Keratinocyte (primary cell): ENCODE measurements around the gene ANKRD23. TPM values are rescaled to one million over a fixed set of nuclear protein-coding genes. Genes with fewer than 3 reads are reported as not detected.

ENCODE experiments used
- DNase-seq: peaks from one replicate; pipeline ENCODE4 v3.0.0-alpha.2; 2011; ENCODE audit warnings: low read depth, missing footprints, low spot score
- FAIRE-seq: peaks from 2 replicates; lab custom pipeline; 2011; peaks lifted over from hg19 to GRCh38; lab: Jason Lieb, UNC
- H2AFZ ChIP-seq: 2 replicates; pipeline ENCODE4 v1.6.0; 2012; ENCODE audit warnings: low read length, control low read depth, inconsistent platforms; ENCODE audit not compliant: control insufficient read depth
- H3K27ac ChIP-seq: 2 replicates; pipeline ENCODE4 v1.5.1; 2011; ENCODE audit warnings: low read length; ENCODE audit not compliant: control insufficient read depth, insufficient read depth
- H3K27me3 ChIP-seq: 3 replicates; pipeline ENCODE4 v1.6.0; 2011; ENCODE audit warnings: low read length; ENCODE audit not compliant: control insufficient read depth, insufficient read depth; ENCODE audit errors: extremely low read depth
- H3K36me3 ChIP-seq, 2 experiments: 2 replicates in 1 of 2; 3 replicates in 1 of 2; pipeline ENCODE4 v1.5.1; 2011; ENCODE audit warnings: low read length in 2 of 2, mild to moderate bottlenecking in 1 of 2; ENCODE audit not compliant: control insufficient read depth in 2 of 2, insufficient read depth in 2 of 2; ENCODE audit errors: extremely low read depth in 1 of 2
- H3K4me1 ChIP-seq: 3 replicates; pipeline ENCODE4 v1.5.1; 2011; ENCODE audit warnings: low read length; ENCODE audit not compliant: control insufficient read depth, insufficient read depth; ENCODE audit errors: extremely low read depth
- H3K4me2 ChIP-seq: 3 replicates; pipeline ENCODE4 v1.6.0; 2011; ENCODE audit warnings: low read depth, low read length; ENCODE audit not compliant: control insufficient read depth, insufficient read depth; ENCODE audit errors: extremely low read depth
- H3K4me3 ChIP-seq, 3 experiments: fragments of 200-600 bp in 1 of 3; sonication (generic) in 1 of 3; 2 replicates in 2 of 3; 3 replicates in 1 of 3; pipeline ENCODE4 v1.5.1; 2011 to 2016; ENCODE audit warnings: low read length in 3 of 3, mild to moderate bottlenecking in 3 of 3, control low read depth in 2 of 3, inconsistent platforms in 1 of 3, low read depth in 1 of 3, mixed read lengths in 1 of 3, mixed run types in 1 of 3, moderate library complexity in 1 of 3; ENCODE audit not compliant: control insufficient read depth in 2 of 3, insufficient read depth in 2 of 3; ENCODE audit errors: extremely low read depth in 1 of 3
- H3K79me2 ChIP-seq: 2 replicates; pipeline ENCODE4 v1.6.0; 2012; ENCODE audit warnings: low read length; ENCODE audit not compliant: control insufficient read depth, insufficient read depth
- H3K9ac ChIP-seq: 3 replicates; pipeline ENCODE4 v1.6.0; 2011; ENCODE audit warnings: low read length; ENCODE audit not compliant: control insufficient read depth, insufficient read depth; ENCODE audit errors: extremely low read depth
- H3K9me1 ChIP-seq: 3 replicates; pipeline ENCODE4 v1.6.0; 2011; ENCODE audit warnings: low read length; ENCODE audit not compliant: control insufficient read depth, insufficient read depth; ENCODE audit errors: extremely low read depth
- H3K9me3 ChIP-seq: 2 replicates; pipeline ENCODE4 v1.5.1; 2012; ENCODE audit warnings: low read depth, low read length; ENCODE audit not compliant: control insufficient read depth
- H4K20me1 ChIP-seq: 3 replicates; pipeline ENCODE4 v1.6.0; 2011; ENCODE audit warnings: low read length; ENCODE audit not compliant: control insufficient read depth, insufficient read depth; ENCODE audit errors: extremely low read depth
- EZH2 ChIP-seq: IDR thresholded peaks from one replicate; pipeline ENCODE4 v1.6.1; 2012; ENCODE audit warnings: inconsistent platforms, mild to moderate bottlenecking, low read length, moderate library complexity
- dilution Hi-C: fragments of 300-500 bp; cut with MboI; formaldehyde crosslinking; loops from one replicate; pipeline ENCODE4 v1.7.0; 2020; ENCODE audit warnings: low sequenced_read_pairs; ENCODE audit not compliant: extremely low pct_ligation_motif_present
- polyA plus RNA-seq, 5 experiments: library from polyadenylated mRNA; depleted of rRNA in 3 of 5; stranded (reverse) in 3 of 5; stranded (forward) in 1 of 5; unstranded in 1 of 5; fragments of >200 nt; gene quantifications; 1 replicate in 1 of 5; 2 replicates in 3 of 5; 3 replicates in 1 of 5; pipeline versions ENCODE4 v1.2.1 to v1.2.3, GENCODE V29; 2011 to 2012; ENCODE audit warnings: missing spikeins in 2 of 5, low read depth in 1 of 5, low replicate concordance in 1 of 5
- TF ChIP-seq, protein P1 (sequence below), 3 experiments: IDR thresholded peaks in 1 of 3; conservative IDR thresholded peaks in 1 of 3; optimal IDR thresholded peaks in 1 of 3; 2 replicates in 2 of 3; 3 replicates in 1 of 3; pipeline versions ENCODE3 to v1.5.1; 2011; ENCODE audit warnings: low read length in 3 of 3, mild to moderate bottlenecking in 3 of 3, moderate library complexity in 2 of 3, control low read depth in 1 of 3, inconsistent platforms in 1 of 3; ENCODE audit not compliant: insufficient read depth in 2 of 3; ENCODE audit errors: extremely low read depth in 1 of 3

ANKRD23 gene
- polyA plus RNA-seq, 1 donor (not counting 4 experiments of a cell fraction or from before 2014, with no cell fraction given): 1.4 TPM

- H2AFZ ChIP-seq: no peak overlapping the region
- no peaks in the 10 kb centered on the region for H3K27me3 ChIP-seq
- no peak overlapping the region for H3K9ac ChIP-seq
- no peaks in the 10 kb centered on the region for H3K9me1 ChIP-seq
- H3K4me1 ChIP-seq: peaks cover 17% of the 10 kb centered on the region
- H3K4me3 ChIP-seq: no peak overlapping the region
- TF ChIP-seq, protein P1, sequence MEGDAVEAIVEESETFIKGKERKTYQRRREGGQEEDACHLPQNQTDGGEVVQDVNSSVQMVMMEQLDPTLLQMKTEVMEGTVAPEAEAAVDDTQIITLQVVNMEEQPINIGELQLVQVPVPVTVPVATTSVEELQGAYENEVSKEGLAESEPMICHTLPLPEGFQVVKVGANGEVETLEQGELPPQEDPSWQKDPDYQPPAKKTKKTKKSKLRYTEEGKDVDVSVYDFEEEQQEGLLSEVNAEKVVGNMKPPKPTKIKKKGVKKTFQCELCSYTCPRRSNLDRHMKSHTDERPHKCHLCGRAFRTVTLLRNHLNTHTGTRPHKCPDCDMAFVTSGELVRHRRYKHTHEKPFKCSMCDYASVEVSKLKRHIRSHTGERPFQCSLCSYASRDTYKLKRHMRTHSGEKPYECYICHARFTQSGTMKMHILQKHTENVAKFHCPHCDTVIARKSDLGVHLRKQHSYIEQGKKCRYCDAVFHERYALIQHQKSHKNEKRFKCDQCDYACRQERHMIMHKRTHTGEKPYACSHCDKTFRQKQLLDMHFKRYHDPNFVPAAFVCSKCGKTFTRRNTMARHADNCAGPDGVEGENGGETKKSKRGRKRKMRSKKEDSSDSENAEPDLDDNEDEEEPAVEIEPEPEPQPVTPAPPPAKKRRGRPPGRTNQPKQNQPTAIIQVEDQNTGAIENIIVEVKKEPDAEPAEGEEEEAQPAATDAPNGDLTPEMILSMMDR (optimal IDR thresholded peaks at IDR 0.05 in 1 of 3, IDR thresholded peaks at IDR 0.05 in 1 of 3, conservative IDR thresholded peaks at IDR 0.05 in 1 of 3; ENCODE audit: extremely low read depth in 1 of 3, insufficient read depth in 2 of 3, low read length in 3 of 3): no peak
- no peak for TF ChIP-seq EZH2
- dilution Hi-C loops: no loop called here
- FAIRE-seq: no peak
- peaks cover 8% of the 10 kb centered on the region for H3K79me2 ChIP-seq
- DNase-seq: no peak
- H4K20me1 ChIP-seq: no peaks in the 10 kb centered on the region
- no peaks in the 10 kb centered on the region for H3K9me3 ChIP-seq
- no peak overlapping the region for H3K4me2 ChIP-seq
- peaks cover 0 to 3% of the 10 kb centered on the region in 2 experiments for H3K36me3 ChIP-seq
- H3K27ac ChIP-seq: no peak overlapping the region
Measured at GRCh38 chr2:96853321-96853720, 9.5 kb upstream of the ANKRD23 start.

GRCh38 chr2:96852667-96853066, 8.8 kb upstream of the ANKRD23 start:
- Histone ChIP-seq H3K4me2 (no peak overlapping the region), H4K20me1 (no peaks in the 10 kb centered on the region), H3K27ac (no peak overlapping the region), H3K79me2 (peaks cover 8% of the 10 kb centered on the region), H3K9ac (no peak overlapping the region), H2AFZ (no peak overlapping the region), H3K4me1 (peaks cover 17% of the 10 kb centered on the region), H3K9me3 (no peaks in the 10 kb centered on the region), H3K27me3 (no peaks in the 10 kb centered on the region), H3K4me3 (no peak overlapping the region), H3K36me3 (peaks cover 0 to 3% of the 10 kb centered on the region in 2 experiments), H3K9me1 (no peaks in the 10 kb centered on the region)
- DNase-seq (no peak), FAIRE-seq (no peak)
- dilution Hi-C loops: no loop called here
- TF ChIP-seq, protein P1 (optimal IDR thresholded peaks at IDR 0.05 in 1 of 3, IDR thresholded peaks at IDR 0.05 in 1 of 3, conservative IDR thresholded peaks at IDR 0.05 in 1 of 3; ENCODE audit: extremely low read depth in 1 of 3, insufficient read depth in 2 of 3, low read length in 3 of 3): no peak
- no peak for TF ChIP-seq EZH2
